HG03520 (cell line): ENCODE measurements around the gene TLCD5.
A peak's percentile ranks its signal among the peaks of the same experiment; 100 is the strongest.

Source experiments
- ATAC-seq: cut with Tn5 transposase; IDR thresholded peaks from one replicate; pipeline ENCODE4 v1.9.1; 2021; ENCODE audit warnings: mild to moderate bottlenecking, moderate library complexity; ENCODE audit not compliant: unreplicated experiment

Gene TLCD5

DNA sequence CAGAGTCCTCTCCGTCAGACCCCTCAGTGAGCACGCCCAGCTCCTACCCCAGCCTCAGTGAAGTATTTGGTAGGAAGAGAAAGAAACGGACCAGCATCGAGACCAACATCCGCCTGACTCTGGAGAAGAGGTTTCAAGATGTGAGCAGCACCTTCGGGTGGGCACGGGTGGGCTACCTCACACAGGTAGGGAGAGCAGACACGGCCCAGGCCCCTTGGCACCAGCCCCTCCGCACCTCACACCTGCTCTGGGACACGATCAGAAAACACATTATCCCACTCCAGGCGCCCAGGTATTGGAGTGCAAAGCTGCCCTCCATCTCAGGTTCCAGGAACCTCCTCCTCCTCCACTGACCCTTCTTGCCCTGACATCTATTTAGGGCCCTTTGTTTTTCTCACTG, 17.6 kb upstream of the TLCD5 start:
- ATAC-seq: no peak

DNA sequence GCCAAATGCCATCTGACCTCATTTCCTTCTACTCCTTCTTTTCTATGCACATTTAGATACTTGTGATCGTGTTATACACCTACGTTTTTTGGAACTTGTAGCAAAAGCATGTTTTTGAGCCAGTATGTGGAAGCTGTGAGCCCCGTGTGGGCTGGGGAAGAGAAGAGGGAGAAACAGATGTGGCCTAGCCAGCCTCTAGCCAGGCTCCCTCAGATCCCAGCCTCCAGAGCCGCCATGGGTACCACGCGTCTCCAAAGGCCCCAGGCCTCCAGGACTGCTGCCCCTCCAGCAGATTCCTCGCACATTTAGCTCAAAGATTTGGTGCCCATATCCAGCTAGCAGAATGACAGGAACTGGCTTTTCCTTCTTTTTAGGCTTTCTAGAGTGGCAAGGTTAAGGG, 17.0 kb upstream of the TLCD5 start:
- ATAC-seq: no peak

DNA sequence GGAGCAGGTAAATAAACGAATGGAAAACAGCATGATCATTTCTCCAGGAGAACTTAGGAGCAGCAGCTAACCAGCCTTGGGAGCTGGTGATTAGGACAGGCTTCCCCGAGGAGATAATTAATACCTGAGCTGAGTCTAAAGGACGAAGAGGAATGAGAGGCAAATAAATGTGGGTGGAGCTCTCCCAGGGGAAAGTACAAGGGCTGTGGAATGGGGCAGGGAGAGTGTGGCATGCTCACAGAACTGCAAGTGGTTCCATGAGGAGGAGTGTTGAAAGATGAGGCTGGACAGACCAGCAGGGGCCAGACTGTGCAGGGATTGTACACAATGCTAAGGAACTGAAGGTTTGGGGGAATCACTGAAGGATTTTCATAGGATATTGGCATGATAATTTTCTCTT, 14.2 kb upstream of the TLCD5 start:
- no peak for ATAC-seq

DNA sequence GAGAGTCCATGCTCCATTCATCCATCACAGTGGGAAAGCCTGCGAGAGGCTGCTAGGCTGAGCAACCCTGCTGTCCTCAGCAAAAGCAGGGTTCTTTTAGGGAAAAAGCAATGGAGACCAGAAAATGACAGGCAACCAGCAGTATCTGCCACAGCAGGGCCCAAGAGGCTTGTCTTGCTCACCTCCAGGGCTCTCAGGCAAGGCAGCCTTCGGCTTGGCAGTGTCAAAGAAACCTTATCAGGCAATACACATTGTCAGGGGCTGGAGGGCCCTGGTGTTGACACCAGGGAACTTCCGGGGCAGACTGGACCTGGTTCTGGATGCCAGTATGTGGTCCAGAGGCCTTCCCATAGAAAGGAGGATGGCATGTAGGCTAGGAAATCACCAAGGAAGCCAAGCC, 10.2 kb upstream of the TLCD5 start:
- ATAC-seq: no peak

DNA sequence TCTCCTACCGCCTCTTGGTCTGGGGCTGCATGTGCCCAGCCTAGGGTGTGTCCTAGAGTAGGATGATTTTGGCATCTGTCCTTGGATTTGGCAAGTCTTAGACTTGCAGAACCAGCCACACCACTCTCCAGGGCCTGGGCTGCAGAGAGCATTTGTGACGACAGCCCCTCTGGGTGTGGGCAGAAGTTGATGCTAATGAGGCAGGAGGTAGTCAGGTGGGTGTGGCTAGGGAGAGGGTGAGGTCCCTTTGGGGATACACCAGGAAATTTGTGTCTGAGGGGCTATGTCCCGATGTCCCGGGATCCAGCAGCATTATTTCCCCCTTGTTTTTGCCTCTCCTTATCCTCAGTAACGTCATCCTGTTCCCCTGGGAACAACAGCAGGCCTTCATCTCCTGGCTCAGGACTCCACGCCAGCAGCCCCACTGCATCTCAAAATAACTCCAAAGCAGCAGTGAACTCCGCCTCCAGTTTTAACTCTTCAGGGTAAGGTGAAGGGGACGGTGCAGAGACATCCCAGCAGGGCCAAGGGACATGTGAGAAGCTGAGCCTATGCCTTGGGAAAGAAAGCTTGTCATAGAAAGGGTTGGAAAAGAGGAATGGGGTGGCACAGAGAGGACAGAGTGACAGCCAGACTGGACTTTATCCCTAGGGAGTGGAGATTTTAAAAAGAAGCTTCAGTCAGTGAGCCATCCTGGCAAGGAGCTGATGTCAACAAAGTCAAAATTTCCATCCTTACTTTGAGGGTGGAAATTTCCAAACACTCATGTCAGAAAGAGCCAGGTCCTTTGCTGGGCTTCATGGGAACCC, 8.0 kb upstream of the TLCD5 start:
- no peak for ATAC-seq

DNA sequence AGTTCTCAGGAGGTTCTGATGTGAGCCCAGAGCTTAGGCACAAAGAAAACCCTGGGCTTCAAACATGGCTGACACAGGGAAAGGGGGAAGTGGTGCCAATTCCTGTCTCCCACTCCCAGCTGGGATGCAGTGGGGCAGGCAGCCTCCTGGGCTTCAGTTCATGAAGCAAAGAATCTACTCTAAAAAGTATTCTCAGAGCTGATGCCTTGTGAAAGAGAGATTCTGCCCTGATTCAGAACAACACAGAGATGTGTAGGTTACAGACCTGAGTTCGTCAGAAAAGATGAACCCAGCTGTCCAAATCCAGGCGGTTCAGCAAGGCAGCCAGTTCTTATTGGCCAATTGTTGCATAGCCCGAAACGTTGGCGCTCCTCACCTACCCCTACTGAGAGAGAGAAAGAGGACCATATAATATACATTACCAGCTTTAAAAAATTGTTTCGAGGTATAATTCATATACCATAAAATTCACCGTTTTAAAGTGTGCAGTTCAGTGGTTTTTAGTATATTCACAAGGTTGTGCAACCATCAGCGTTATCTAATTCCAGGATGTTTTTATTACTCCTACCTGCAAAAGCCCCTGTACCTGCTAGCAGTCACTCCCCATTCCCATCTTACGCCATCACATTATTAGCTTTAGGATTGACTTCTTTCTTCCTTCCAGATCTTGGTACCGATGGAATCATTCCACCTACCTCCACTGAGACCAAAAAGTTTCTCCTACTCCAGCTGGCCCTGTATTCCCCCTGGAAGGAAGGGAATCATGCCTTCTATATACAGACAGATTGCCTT, 7.2 kb upstream of the TLCD5 start:
- ATAC-seq: no peak

DNA sequence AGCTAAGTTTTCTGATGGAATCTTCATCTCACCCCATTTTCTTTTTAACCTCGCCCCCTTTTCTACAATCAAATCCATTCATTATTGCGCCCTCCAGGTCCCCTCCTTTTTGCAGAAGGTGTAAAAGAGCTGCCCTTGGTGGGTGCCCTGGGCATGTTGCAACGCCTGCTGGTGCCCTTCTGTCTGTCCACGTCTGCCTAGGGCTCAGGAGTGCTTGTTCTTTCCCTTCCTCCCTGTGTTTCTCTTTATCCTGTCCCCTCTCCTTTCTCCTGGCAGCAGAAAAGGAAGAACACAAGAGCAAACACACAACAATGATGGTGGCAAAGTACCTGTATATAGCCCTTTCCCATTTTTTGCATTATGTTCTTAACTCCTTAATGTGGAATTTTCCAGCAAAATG, 6.2 kb upstream of the TLCD5 start:
- ATAC-seq: no peak

DNA sequence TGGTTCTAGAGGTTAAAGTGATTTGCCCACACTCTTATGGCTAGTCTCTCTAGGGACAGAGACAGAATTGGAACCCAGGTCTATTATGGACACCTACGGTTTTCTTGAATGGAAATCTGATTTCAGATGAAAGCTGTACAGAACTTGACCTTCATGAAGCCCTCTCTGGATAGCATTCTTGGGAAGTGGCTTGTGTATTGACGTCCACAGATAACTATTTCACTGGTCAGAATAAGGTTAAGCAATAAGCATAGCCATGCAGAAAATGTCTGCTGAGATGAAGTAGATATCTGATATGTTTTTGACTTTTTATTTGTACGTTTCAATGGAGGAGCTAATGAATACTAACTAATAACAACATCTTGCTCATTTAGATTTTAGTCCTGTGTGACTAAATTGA, 1.1 kb downstream of the TLCD5 start:
- no peak for ATAC-seq

DNA sequence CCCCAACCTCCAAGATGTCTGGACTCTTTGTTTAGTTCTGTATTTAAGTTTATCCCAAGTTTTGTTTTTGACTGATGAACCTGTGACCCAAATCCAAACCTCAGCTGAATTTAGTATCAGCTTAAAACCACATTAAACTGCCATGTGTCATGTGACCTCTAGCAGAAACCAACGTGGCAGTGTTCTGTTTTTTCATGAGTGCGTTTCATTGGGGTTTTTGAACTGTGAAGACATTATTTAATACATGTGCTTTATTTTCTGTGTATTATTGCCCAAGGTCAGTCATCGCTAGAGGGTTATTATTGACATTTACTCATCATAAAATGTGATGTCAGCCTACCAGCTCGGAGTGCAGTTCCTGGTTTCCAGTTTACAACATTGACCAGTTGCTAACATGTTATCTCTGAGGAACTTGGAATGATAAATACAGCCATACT, 1.8 kb downstream of the TLCD5 start:
- ATAC-seq: no peak

GRCh38 chr11:120327311-120327710, 2.2 kb downstream of the TLCD5 start:
- no peak for ATAC-seq

DNA sequence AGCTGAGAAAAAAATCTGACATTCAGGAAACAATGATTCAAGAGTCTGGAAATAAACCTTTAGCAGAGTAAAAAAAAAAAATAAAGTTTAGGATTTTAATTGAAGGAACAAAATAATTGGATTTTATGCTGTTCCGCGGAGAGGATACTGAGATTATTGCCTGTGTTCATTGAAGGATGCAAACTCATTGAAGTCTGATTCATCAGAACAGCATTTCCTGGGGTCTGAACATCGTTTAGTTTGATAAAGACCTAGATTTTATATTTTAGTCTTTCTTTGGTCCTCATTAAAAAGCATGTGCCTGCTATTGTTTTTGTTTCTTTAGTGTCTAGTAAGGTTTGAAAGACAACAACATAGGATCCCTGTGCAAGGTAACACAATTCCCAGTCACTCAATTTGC, 4.5 kb downstream of the TLCD5 start:
- ATAC-seq: no peak

DNA sequence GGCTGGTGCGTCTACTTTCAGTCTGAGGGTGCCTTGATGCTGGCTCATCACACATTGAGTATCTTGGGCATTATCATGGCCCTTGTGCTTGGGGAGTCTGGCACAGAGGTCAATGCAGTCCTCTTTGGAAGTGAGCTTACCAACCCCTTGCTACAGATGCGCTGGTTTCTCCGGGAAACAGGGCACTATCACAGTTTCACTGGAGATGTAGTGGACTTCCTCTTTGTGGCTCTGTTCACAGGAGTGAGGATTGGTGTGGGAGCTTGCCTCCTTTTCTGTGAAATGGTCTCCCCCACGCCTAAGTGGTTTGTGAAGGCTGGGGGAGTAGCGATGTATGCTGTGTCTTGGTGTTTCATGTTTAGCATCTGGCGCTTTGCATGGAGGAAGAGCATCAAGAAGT, 4.9 kb downstream of the TLCD5 start:
- no peak for ATAC-seq

GRCh38 chr11:120331301-120331996, 6.3 kb downstream of the TLCD5 start:
- no peak for ATAC-seq

- no peak for ATAC-seq
These were observed 8.0 kb downstream of the TLCD5 start for GRCh38 chr11:120332822-120333716.

GRCh38 chr11:120333801-120334200, 8.7 kb downstream of the TLCD5 start:
- no peak for ATAC-seq

- ATAC-seq: no peak
These were observed 9.2 kb downstream of the TLCD5 start for GRCh38 chr11:120334332-120334731.

DNA sequence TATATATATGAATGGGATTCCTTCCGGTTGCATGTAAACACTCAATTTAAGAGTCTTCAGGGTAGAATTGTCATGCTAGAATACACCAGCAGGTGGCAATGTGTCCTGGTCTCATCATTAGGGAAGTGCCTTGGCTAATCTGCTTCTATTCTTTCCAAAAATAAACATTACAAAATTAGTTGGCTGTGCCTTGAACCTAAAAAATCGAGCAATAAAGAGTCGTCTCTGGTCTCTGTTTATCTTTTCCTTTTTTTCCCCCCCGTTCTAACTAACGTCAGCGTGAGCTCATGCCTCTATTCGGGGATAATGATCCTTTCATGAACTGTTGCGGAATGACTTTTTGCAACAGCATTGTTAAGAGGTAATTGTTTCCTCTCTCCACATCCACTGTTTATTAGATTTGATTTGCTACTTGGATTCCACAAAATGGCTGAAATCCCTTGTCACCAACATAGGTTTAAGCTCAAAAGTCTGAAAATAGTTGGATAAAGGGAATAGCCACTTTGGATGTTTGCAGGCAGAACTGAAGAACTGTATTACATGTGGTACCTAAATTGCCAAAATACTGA, 9.9 kb downstream of the TLCD5 start:
- no peak for ATAC-seq

DNA sequence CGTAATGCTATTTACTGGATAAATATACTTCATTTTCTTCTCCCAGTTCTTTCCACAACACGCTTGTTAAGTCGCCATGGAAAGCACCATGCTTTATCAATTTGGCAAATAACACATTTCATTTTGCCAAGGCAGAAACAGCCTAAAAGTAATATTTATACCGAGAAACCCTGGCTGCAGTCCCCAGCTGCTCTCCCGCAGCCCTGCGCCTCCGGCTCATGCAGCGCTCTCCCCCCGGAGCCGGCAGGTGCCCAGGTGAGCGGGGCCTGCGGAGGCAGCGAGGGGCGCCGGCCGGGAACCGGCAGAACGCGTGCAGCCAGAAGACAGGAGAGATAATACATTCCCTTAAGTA, 10.4 kb downstream of the TLCD5 start:
- no peak for ATAC-seq

DNA sequence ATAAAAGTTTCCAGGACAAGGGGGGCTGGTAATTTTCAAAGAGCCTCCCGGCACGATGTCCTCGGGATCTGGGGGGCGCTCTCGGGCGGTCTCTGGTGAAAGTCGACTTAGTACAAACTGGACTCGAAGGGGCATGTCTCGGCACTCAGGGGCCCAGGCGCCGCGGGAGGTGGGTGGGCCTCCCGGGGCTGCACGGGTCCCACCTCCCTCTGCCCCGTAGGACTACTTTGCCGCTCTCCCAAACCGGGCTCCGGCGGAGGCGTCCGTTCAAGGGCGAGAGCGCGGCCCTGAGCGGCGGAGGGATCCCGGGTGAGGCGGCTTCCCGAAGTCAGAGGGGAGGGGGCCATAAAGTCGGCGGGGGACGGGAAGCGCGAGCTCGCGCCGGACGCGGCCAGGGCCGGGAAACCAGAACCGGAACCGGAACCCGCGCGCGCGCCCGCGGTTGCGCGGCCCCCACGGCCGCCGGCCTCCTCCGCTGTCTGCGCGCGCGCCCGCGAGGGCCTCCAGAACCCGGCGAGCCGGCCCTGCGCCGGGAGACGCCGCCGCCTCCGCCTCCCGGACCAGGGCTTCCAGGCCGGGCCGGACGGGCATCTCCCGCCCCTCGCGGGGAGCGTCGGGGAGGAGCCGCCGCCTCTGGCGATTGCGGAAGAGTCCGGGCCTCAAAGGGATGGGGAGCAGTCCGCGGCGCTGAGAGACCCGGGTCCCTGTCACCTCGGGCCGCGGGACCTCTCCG, 11.0 kb downstream of the TLCD5 start, which contains the start of gene ARHGEF12:
Gene ARHGEF12 (plus strand): TSS at position 506 of the 733 bp plus-strand sequence. CDS start 831 bp downstream, outside the sequence.
- ATAC-seq: peak; percentile 54
